H1 (cell line): ENCODE data around the gene ATP5MC2. TPM values are rescaled to one million over a fixed set of nuclear protein-coding genes. Genes with fewer than 3 reads are reported as not detected.

Experiments used
- BRCA1 ChIP-seq: IDR thresholded peaks from 2 replicates; pipeline ENCODE4 v1.6.1; 2012; ENCODE audit warnings: low read depth, low read length, improper control_type of control experiment
- POLR2AphosphoS5 ChIP-seq: IDR thresholded peaks from 2 replicates; pipeline ENCODE4 v1.6.1; 2011; ENCODE audit warnings: low read depth, low read length
- SP1 ChIP-seq: IDR thresholded peaks from 2 replicates; pipeline ENCODE4 v1.6.1; 2011; ENCODE audit warnings: low read depth, low read length
- polyA plus RNA-seq, 7 experiments: library from polyadenylated mRNA; depleted of rRNA in 3 of 7; stranded (reverse) in 5 of 7; unstranded in 2 of 7; fragments of >200 nt in 5 of 7; fragments of 200-250 nt in 2 of 7; gene quantifications; 1 replicate in 5 of 7; 2 replicates in 1 of 7; 4 replicates in 1 of 7; pipeline versions ENCODE4 v1.2.1 to v1.2.3, GENCODE V29; 2011 to 2013; ENCODE audit warnings: missing spikeins in 2 of 7, mixed read lengths in 2 of 7
- total RNA-seq: library from RNA; stranded (reverse); fragmentation: NEBNext Ultra II Directional; extraction: Animal tissue kit (Norgen Biotek cat#: 25700); gene quantifications from 2 replicates; pipeline ENCODE4 v1.2.1, GENCODE V29; 2021

Gene ATP5MC2
- total and polyA plus RNA-seq, 2 of the 8 experiments (the other 6 are each of a cell fraction or from before 2014, with no cell fraction given) = 408 to 952 TPM

- TF ChIP-seq SP1 (no peak), POLR2AphosphoS5 (no peak), BRCA1 (no peak)
Observed at GRCh38 chr12:53720946-53721345, 45.1 kb upstream of the ATP5MC2 start (continued).
